Activated T-helper 1 cell treated with anti-CD3 and anti-CD28 coated beads, Interleukin-12 subunit alpha, Interleukin-12 subunit beta, Interleukin-2, Interleukin-4 antibody, amounts not matched to agents 30 ng/mL and 10 ng/mL and 1 ng/mL, durations not matched to agents 14 hours and 24 hours and 36 hours (primary cell): ENCODE data around the gene AMIGO1. TPM values are rescaled to one million over a fixed set of nuclear protein-coding genes. Genes with fewer than 3 reads are reported as not detected.

Experiments used
- DNase-seq: peaks from one replicate; pipeline ENCODE4 v3.0.0; 2021; ENCODE audit warnings: low spot score
- H3K27ac Mint-ChIP-seq: one replicate; pipeline ENCODE4 v1.8.0; 2021; ENCODE audit warnings: mild to moderate bottlenecking, mixed read lengths
- H3K27me3 Mint-ChIP-seq: one replicate; pipeline ENCODE4 v1.8.0; 2022; ENCODE audit warnings: mild to moderate bottlenecking, moderate library complexity, mixed read lengths; ENCODE audit not compliant: insufficient read depth
- H3K36me3 Mint-ChIP-seq: one replicate; pipeline ENCODE4 v1.8.0; 2021; ENCODE audit warnings: low read depth, mixed read lengths
- H3K4me1 Mint-ChIP-seq: one replicate; pipeline ENCODE4 v1.8.0; 2021; ENCODE audit warnings: low read depth, mixed read lengths
- H3K4me3 Mint-ChIP-seq: one replicate; pipeline ENCODE4 v1.8.0; 2021; ENCODE audit warnings: mild to moderate bottlenecking, moderate library complexity, mixed read lengths
- H3K9me3 Mint-ChIP-seq: one replicate; pipeline ENCODE4 v1.8.0; 2021; ENCODE audit warnings: mixed read lengths
- intact Hi-C: fragments of 100-400 bp; cut with micrococcal nuclease; formaldehyde crosslinking; loops from one replicate; pipeline ENCODE4 v1.15.1; 2024
- total RNA-seq: library from RNA; stranded (reverse); gene quantifications from 2 replicates; pipeline ENCODE4 v1.2.3, GENCODE V29; 2022

The AMIGO1 gene
- total RNA-seq, 1 donor from 2014 or later = 1.2 TPM

DNA sequence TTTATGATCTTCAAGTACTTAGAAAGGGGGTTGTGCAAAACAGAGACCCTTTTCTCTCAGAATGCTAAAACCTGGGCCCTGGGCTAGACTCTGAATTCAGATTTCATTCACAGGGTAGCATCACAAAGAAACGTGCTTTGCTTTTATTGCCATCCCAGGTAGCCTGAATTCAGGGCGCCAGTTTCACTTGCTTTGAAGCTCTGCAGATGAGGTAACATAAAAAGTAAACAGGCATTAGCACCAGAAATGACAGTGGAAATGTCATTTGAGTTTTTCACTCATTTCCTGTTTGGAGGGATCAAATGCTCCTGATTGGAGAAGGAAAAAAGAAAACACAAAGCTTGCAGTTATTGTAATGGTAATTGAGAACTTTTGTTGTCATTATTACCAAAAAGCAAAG, 40.6 kb downstream of the AMIGO1 start:
- Mint-ChIP-seq H3K9me3 (no peaks in the 10 kb centered on the region), H3K27me3 (peaks cover 71% of the 10 kb centered on the region), H3K4me1 (no peaks in the 10 kb centered on the region), H3K27ac (no peak overlapping the region), H3K4me3 (no peak overlapping the region), H3K36me3 (no peaks in the 10 kb centered on the region)
- DNase-seq = no peak
- intact Hi-C loops = loop anchor here (5.0 kb wide), 1 partner anchor 42 kb away; the partner anchor contains the start of gene PSMA5

DNA sequence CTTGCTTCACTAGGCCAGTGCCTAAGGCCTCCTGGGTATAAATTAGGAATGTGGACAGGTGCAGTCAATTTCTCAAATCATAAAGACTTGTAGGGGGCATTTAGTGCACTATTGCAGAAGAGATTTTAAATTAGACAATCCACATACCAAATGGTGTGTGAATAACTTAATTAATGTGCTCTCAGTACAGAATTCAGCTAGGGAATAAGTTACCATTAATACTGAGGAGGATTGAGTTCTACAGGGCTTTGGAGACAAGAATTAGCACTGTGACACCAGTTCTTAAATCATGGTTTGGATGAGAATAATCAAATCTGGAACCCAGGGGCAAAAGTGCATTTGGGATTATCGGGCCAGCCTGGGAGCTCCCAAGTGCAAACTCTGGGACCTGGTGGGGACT, 41.5 kb downstream of the AMIGO1 start:
- no peaks in the 10 kb centered on the region for H3K4me1 Mint-ChIP-seq
- intact Hi-C loops = loop anchor here (5.0 kb wide), 1 partner anchor 41 kb away; the partner anchor contains the start of gene PSMA5
- H3K27me3 Mint-ChIP-seq = peaks cover 76% of the 10 kb centered on the region
- no peaks in the 10 kb centered on the region for H3K36me3 Mint-ChIP-seq
- no peaks in the 10 kb centered on the region for H3K9me3 Mint-ChIP-seq
- no peak overlapping the region for H3K27ac Mint-ChIP-seq
- no peak overlapping the region for H3K4me3 Mint-ChIP-seq
- DNase-seq = no peak

DNA sequence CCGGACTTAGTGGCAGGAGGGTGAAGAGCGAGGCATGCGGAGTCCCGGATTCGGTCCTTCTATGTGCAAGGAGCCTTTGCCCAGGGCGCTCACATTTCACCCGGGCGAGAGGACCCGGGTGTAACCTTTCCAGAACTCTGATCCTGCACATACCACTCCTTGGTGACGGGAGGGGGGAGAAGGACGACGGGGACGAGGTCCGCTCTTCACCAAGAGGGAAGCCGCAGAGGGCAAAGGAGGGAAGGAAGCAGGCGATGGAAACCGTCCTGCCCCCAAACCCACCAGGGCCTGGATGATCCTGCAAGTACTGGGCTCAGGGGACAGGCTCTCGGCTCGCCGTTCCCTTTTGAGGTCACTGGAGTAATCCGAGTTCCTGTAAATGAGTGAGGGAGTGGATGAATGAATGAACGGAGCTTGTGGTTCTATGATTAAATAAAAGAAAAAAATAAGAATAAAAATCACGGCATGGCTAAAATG, 42.2 kb downstream of the AMIGO1 start:
- Mint-ChIP-seq H3K27ac (no peak overlapping the region), H3K27me3 (peaks cover 78% of the 10 kb centered on the region), H3K4me3 (peak overlapping the region; percentile 19), H3K9me3 (no peaks in the 10 kb centered on the region), H3K36me3 (no peaks in the 10 kb centered on the region), H3K4me1 (no peaks in the 10 kb centered on the region)
- DNase-seq = no peak
- intact Hi-C loops = loop anchor here (5.0 kb wide), 1 partner anchor 40 kb away; the partner anchor contains the start of gene PSMA5

DNA sequence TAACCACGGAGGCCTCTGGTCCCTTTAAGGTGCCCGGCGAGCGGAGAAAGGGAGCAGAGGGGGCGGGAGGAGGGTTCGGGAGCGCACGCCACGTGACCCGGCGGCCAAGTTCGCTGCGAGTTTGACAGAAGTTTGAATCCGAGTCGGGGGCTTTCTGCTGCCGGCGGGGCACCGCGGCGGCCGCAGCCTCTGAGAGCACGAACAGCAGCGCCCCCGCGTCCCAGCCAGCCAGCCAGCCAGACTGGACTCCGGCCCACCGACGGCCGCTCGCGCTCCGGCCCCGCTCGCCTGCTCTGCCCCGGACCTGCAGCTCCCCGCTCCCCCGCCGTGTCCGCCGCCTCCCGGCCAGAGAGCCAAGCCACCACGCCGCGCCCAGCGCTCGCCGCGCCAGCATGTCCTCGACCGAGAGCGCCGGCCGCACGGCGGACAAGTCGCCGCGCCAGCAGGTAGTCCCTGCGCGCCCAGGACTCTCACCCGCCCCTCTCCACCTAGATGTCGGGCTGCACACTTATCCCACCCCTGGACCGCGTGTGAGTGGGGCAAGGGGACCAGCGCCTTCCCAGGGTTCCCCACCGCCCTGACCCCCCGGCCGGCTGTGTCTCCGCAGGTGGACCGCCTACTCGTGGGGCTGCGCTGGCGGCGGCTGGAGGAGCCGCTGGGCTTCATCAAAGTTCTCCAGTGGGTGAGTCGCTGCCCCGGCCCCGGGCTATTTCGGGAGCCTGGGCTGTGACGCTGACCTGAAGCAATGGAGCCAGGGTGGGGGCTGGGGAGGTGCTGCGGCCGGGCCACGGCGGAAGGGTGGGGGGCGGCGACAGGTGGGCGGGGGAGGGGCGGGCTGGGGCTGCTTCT, 42.9 kb downstream of the AMIGO1 start, which contains the start of gene SYPL2:
Gene SYPL2 (plus strand): TSS at position 95 of the 849 bp plus-strand sequence. CDS start 298 bp downstream, at position 393.
- H3K36me3 Mint-ChIP-seq = no peaks in the 10 kb centered on the region
- H3K27me3 Mint-ChIP-seq = peaks cover 84% of the 10 kb centered on the region
- no peak for DNase-seq
- intact Hi-C loops = loop anchor here (5.0 kb wide), 1 partner anchor 39 kb away; the partner anchor contains the start of gene PSMA5
- H3K4me1 Mint-ChIP-seq = no peaks in the 10 kb centered on the region
- peak within 1 kb of the TSS; percentile 72 for H3K4me3 Mint-ChIP-seq
- H3K9me3 Mint-ChIP-seq = no peaks in the 10 kb centered on the region
- H3K27ac Mint-ChIP-seq = no peak within 1 kb of the TSS

DNA sequence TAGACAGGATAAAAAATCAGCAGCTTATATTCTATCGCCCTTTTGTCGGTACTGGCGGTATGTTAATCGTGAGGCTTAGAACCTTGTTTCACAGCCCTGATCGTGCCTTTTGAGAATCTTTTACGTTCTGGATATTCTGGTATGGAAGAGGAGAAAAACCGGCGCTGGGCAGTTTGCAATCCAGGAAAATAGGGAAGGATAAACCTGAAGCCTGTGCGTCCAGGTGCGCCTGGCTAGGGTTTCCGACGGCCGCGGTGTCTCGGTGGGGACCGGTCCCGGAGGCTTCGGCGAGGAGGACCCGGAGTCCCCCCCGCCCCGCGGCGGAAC, 43.4 kb downstream of the AMIGO1 start:
- Mint-ChIP-seq H3K4me3 (peak overlapping the region; percentile 72), H3K27ac (no peak overlapping the region), H3K4me1 (no peaks in the 10 kb centered on the region), H3K36me3 (no peaks in the 10 kb centered on the region), H3K27me3 (peaks cover 82% of the 10 kb centered on the region), H3K9me3 (no peaks in the 10 kb centered on the region)
- DNase-seq = no peak
- intact Hi-C loops = loop anchor here (5.0 kb wide), 1 partner anchor 39 kb away; the partner anchor contains the start of gene PSMA5

DNA sequence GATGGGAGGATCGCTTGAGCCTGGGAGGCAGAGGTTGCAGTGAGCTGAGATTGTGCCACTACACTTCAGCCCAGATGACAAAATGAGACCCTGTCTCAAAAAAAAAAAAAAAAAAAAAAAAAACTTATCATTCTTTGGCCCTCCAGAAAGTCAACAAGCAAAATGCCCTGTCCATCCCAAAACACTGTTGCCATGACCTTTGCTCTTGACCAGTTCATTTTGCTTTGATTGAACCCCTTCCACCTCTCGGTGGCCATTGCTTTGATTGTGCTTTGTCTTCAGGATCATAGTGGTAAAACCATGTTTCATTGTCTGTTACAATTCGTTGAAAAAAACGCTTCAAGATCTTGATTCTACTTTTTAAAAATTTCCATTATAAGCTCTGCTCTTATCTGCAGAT, 51.7 kb downstream of the AMIGO1 start:
- no peak overlapping the region for H3K27ac Mint-ChIP-seq
- intact Hi-C loops = no loop called here
- peaks cover 40% of the 10 kb centered on the region for H3K27me3 Mint-ChIP-seq
- H3K36me3 Mint-ChIP-seq = no peaks in the 10 kb centered on the region
- no peak for DNase-seq
- H3K9me3 Mint-ChIP-seq = peaks cover 20% of the 10 kb centered on the region
- no peak overlapping the region for H3K4me3 Mint-ChIP-seq
- H3K4me1 Mint-ChIP-seq = no peaks in the 10 kb centered on the region

DNA sequence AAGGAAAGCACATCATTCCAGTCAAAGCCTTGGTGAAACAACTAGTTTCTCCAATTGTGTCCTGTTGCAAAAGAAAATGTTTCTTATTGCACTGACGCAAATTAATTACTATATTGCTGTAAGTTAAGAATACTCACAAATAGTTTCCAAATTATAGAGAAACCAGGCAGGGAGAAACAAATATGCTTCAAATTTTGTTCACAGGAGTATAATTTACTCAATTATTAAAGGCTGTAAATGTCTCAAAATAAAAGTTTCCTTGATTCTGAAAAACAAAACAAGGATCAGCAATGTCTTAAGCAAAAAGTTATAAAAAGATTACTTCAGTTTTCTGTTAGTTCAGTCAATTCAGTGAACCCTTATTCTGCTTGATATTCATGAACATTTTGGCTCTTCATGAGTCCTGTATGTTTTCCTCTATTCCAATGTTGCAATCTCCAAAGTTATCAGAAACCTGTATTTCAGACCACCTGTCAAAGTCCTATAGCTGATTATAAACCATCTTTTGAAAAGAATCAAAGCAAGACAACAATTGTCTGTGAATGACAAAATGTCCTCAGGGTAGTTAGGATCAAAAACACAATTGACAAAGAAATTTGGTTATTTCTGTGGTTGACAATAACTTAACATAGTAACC, 54.9 kb downstream of the AMIGO1 start:
- no peaks in the 10 kb centered on the region for H3K4me1 Mint-ChIP-seq

More for the DNA sequence above, 54.9 kb downstream of the AMIGO1 start:
- Mint-ChIP-seq H3K27ac (no peak overlapping the region), H3K4me3 (no peak overlapping the region), H3K36me3 (no peaks in the 10 kb centered on the region), H3K9me3 (peaks cover 21% of the 10 kb centered on the region), H3K27me3 (peaks cover 30% of the 10 kb centered on the region)
- DNase-seq = no peak
- intact Hi-C loops = no loop called here

Other genes with a start within 250 kb of the AMIGO1 start
- 3.6 and 5.5 TPM in 2 replicates for gene PSRC1, start 226.6 kb downstream of the AMIGO1 start, total RNA-seq
- gene MYBPHL, start 202.7 kb downstream of the AMIGO1 start, total RNA-seq = not detected in 2 replicates
- gene SORT1, start 111.8 kb downstream of the AMIGO1 start, total RNA-seq = 1.4 and 1.5 TPM in 2 replicates
- 241 and 283 TPM in 2 replicates for gene PSMA5, start 83.3 kb downstream of the AMIGO1 start, total RNA-seq
- gene SYPL2, start 43.2 kb downstream of the AMIGO1 start, total RNA-seq = not detected in 2 replicates
- gene ATXN7L2, start 25.8 kb downstream of the AMIGO1 start, total RNA-seq = 17.4 and 18.0 TPM in 2 replicates
- gene CYB561D1, start 15.6 kb downstream of the AMIGO1 start, total RNA-seq = 12.6 and 13.4 TPM in 2 replicates
- gene GPR61, start 30.1 kb upstream of the AMIGO1 start, total RNA-seq = not detected in 2 replicates
- 8.4 and 8.9 TPM in 2 replicates for gene GNAI3, start 38.9 kb upstream of the AMIGO1 start, total RNA-seq
- gene GNAT2, start 109.9 kb upstream of the AMIGO1 start, total RNA-seq = 0.44 and 1.2 TPM in 2 replicates
- 92.4 and 100 TPM in 2 replicates for gene AMPD2, start 110.1 kb upstream of the AMIGO1 start, total RNA-seq
- gene GSTM4, start 146.4 kb upstream of the AMIGO1 start, total RNA-seq = 6.5 and 8.9 TPM in 2 replicates
- gene GSTM2, start 158.3 kb upstream of the AMIGO1 start, total RNA-seq = 19.0 and 19.2 TPM in 2 replicates
- gene GSTM1, start 178.1 kb upstream of the AMIGO1 start, total RNA-seq = 77.4 and 86.4 TPM in 2 replicates
- 0.08 TPM in 1 of 2 replicates, not detected in the other for gene GSTM5, start 202.5 kb upstream of the AMIGO1 start, total RNA-seq
- 10.1 and 11.0 TPM in 2 replicates for gene GSTM3, start 231.3 kb upstream of the AMIGO1 start, total RNA-seq